ENCODE data around the gene GABPA. TPM values are rescaled to one million over a fixed set of nuclear protein-coding genes. Genes with fewer than 3 reads are reported as not detected.

GABPA gene
- total and polyA plus RNA-seq, 9 of the 15 experiments (the other 6 are each of a cell fraction or from before 2014, with no cell fraction given): 8.9 to 35.7 (median 22.8) TPM

DNA sequence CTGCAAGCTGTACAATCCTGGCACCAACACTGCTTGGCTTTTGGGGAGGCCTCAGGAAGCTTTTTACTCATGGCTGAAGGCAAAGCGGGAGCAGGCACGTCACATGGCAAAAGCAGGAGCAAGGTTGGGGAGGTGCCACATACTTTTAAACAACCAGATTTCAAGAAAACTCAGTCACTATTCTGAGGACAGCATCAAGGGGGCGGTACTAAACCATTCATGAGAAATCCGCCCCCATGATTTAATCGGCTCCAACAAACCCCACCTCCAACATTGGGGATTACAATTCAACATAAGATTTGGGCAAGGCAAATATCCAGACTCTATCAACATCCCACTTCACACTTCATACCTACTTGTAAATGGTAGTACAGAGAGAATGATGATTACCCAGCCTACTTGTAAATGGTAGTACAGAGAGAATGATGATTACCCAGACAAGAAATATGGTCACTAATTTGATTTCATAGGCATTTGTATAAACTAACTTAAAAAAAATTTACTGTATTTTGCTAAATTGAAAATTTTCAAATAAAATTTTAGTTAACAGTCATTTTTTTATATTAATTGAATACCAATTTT is 25.0 kb upstream of the GABPA start:
- H3K79me2 ChIP-seq (ENCODE audit: control insufficient read depth, insufficient read depth, low read length): no peaks in the 10 kb centered on the region
- no peak overlapping the region for H2AFZ ChIP-seq (ENCODE audit: low read depth, low read length)
- in situ Hi-C loops (cut with MboI): no loop called here
- POLR2A ChIA-PET: no interaction called here
- H3K27me3 ChIP-seq (ENCODE audit: control insufficient read depth in 2 of 2, insufficient read depth in 2 of 2, low read length in 2 of 2): no peaks in the 10 kb centered on the region
- no TSS peak for BruUV-seq (replicated peaks)
- ATAC-seq: peak; percentile 73
- 19% methylated on average over 5 of the region's 5 CpGs for WGBS (ENCODE audit: insufficient coverage, low coverage, missing lambda C conversion rate)
- CTCF ChIA-PET (ENCODE audit: low intra/inter-chr PET ratio): interaction anchor here (1.6 kb wide), 1 partner anchor 101 kb away, joined by 5 read pairs; no protein-coding TSS in a partner anchor
- H3K4me1 ChIP-seq (replicated peaks in 1 of 2; ENCODE audit: control insufficient read depth in 2 of 2, insufficient read depth in 2 of 2, low read length in 2 of 2): no peaks in the 10 kb centered on the region; a peak in 1 of 5 replicates
- intact Hi-C loops (cut with micrococcal nuclease): loop anchor here (1.0 to 10.0 kb wide), 2 partner anchors 92 to 155 kb away; no protein-coding TSS in a partner anchor
- FAIRE-seq: peak; percentile 37
- peak in 1 of 4 experiments; percentile 36 for DNase-seq (ENCODE audit: extremely low read depth in 1 of 4, low spot score in 3 of 4)
- no peak overlapping the region for H3K9ac ChIP-seq (ENCODE audit: insufficient read depth in 1 of 2, low read depth in 2 of 2, low read length in 2 of 2)
- no peaks in the 10 kb centered on the region for H3K36me3 ChIP-seq (ENCODE audit: control insufficient read depth, insufficient read depth, low read length)
- no peak overlapping the region for H3K27ac ChIP-seq (ENCODE audit: extremely low read depth, low read depth, low read length)
- H4K20me1 ChIP-seq (replicated peaks; ENCODE audit: control insufficient read depth, insufficient read depth, low read length): no peaks in the 10 kb centered on the region
- TF ChIP-seq EGR1 (conservative IDR thresholded peaks at IDR 0.05) (peak; percentile 69), ZNF431 (CRISPR knock-in tag; IDR thresholded peaks at IDR 0.05) (no peak), NBN (IDR thresholded peaks at IDR 0.05; ENCODE audit: low read depth) (no peak), HIVEP1 (CRISPR knock-in tag; IDR thresholded peaks at IDR 0.05) (no peak), RAD21 (CRISPR knock-in tag; conservative IDR thresholded peaks at IDR 0.05 in 1 of 2, IDR thresholded peaks at IDR 0.05 in 1 of 2) (peak in 1 of 2 experiments; percentile 40; a peak in 2 of 4 replicates), ZNF311 (CRISPR knock-in tag; IDR thresholded peaks at IDR 0.05) (no peak)
- TF ChIP-seq, protein P1, sequence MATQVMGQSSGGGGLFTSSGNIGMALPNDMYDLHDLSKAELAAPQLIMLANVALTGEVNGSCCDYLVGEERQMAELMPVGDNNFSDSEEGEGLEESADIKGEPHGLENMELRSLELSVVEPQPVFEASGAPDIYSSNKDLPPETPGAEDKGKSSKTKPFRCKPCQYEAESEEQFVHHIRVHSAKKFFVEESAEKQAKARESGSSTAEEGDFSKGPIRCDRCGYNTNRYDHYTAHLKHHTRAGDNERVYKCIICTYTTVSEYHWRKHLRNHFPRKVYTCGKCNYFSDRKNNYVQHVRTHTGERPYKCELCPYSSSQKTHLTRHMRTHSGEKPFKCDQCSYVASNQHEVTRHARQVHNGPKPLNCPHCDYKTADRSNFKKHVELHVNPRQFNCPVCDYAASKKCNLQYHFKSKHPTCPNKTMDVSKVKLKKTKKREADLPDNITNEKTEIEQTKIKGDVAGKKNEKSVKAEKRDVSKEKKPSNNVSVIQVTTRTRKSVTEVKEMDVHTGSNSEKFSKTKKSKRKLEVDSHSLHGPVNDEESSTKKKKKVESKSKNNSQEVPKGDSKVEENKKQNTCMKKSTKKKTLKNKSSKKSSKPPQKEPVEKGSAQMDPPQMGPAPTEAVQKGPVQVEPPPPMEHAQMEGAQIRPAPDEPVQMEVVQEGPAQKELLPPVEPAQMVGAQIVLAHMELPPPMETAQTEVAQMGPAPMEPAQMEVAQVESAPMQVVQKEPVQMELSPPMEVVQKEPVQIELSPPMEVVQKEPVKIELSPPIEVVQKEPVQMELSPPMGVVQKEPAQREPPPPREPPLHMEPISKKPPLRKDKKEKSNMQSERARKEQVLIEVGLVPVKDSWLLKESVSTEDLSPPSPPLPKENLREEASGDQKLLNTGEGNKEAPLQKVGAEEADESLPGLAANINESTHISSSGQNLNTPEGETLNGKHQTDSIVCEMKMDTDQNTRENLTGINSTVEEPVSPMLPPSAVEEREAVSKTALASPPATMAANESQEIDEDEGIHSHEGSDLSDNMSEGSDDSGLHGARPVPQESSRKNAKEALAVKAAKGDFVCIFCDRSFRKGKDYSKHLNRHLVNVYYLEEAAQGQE (IDR thresholded peaks at IDR 0.05; ENCODE audit: borderline replicate concordance): peak; percentile 12; the same call in 1 of the 2 replicates
- TF ChIP-seq, protein P1 (CRISPR knock-in tag; IDR thresholded peaks at IDR 0.05; ENCODE audit: low read depth): no peak
- TF ChIP-seq, protein P2, sequence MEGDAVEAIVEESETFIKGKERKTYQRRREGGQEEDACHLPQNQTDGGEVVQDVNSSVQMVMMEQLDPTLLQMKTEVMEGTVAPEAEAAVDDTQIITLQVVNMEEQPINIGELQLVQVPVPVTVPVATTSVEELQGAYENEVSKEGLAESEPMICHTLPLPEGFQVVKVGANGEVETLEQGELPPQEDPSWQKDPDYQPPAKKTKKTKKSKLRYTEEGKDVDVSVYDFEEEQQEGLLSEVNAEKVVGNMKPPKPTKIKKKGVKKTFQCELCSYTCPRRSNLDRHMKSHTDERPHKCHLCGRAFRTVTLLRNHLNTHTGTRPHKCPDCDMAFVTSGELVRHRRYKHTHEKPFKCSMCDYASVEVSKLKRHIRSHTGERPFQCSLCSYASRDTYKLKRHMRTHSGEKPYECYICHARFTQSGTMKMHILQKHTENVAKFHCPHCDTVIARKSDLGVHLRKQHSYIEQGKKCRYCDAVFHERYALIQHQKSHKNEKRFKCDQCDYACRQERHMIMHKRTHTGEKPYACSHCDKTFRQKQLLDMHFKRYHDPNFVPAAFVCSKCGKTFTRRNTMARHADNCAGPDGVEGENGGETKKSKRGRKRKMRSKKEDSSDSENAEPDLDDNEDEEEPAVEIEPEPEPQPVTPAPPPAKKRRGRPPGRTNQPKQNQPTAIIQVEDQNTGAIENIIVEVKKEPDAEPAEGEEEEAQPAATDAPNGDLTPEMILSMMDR (IDR thresholded peaks at IDR 0.05 in 2 of 3, conservative IDR thresholded peaks at IDR 0.05 in 1 of 3; ENCODE audit: insufficient read depth in 2 of 3, low read depth in 1 of 3, low read length in 3 of 3): peak; percentile 24 to 42 (median 26); a peak in 3 of 6 replicates
- no peaks in the 10 kb centered on the region for H3K9me3 ChIP-seq (replicated peaks; ENCODE audit: control insufficient read depth, insufficient read depth, low read depth, low read length)
- no peak overlapping the region for H3K4me2 ChIP-seq (ENCODE audit: insufficient read depth, low read length)
- H3K9me1 ChIP-seq (ENCODE audit: control insufficient read depth, insufficient read depth, low read length): no peaks in the 10 kb centered on the region
- H3K4me3 ChIP-seq: no peak overlapping the region
